NCI-H2107 (cell line): Measurements from ENCODE around the gene DOCK3.

Experiments
- DNase-seq: peaks from one replicate; lab custom pipeline; 2025; lab: John Stamatoyannopoulos, UW

The DOCK3 gene

DNA sequence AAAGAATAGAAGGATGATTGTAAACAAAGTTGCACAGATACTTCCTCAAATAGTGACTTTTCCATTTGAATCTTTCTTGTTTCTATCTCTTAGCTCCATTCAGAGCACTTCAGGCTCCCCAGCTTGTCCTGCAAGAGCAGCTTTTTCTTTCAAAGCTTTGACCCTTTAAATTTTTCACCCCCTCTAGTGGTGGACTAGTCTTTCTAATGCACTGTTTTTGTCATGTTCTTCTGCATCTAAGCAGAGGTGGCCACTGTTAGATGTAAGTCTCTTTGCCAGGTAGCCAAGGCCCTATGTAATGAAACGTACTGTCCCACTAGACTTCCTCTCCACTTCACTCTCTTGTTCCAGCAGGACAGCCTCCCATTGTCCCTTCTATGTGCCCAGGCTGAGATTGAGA lies 636.3 kb downstream of the DOCK3 start:
- no peak for DNase-seq

DNA sequence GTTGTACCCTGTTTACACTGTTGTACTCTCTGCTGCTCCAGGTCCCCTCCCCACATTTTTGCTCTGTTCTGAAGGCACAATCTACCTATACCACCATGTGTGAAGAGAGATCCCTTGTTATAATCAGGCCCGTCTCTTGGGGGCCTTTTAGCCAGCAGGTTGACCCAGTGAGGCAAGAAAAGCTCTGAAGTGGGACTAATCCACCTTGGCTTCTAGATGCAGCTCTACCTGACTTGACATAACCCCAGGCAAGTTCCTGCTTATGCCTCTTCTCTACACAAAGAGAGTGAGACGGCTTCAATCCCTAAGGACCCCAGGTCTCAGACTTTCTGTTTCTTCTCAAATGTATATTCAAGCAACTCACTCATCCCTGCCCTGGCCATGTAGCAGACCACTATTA lies 653.5 kb downstream of the DOCK3 start:
- DNase-seq = no peak

DNA sequence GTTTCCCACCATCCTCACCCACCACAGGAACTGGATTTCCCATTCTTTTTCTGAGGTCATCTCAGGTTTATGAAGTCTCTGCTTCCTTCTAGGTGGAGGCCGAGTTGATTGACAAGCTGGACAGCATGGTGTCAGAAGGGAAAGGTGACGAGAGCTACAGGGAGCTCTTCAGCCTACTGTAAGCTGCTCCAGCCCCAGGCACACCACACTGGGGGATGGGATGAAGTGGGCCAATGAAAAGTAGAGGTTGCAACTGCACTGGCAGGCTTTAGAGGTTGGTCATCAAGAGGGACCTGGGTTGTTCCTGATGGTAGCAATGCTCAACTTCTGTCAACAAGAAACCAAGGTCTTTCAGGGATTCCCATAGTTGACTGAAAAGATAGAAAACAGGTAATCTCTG lies 655.3 kb downstream of the DOCK3 start:
- no peak for DNase-seq

DNA sequence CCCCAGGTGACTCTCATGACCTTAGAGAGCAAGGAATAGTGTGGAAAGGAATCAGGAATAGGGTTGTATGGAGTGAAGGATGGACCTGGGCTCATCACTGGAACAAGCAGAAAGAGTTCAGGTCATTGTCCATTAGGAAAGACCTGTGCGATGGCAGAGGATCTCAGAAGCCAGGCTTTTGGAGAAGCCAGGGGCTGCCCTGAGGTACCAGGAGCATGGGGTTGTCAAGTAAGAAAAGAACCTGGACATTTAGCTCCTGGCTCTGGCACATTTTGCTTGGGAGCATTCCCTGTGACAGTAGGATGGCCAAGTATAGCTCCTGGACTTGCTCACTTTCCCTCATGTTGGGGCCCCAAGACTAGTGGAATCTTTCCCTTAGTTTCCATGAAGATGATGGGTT lies 657.4 kb downstream of the DOCK3 start:
- no peak for DNase-seq

DNA sequence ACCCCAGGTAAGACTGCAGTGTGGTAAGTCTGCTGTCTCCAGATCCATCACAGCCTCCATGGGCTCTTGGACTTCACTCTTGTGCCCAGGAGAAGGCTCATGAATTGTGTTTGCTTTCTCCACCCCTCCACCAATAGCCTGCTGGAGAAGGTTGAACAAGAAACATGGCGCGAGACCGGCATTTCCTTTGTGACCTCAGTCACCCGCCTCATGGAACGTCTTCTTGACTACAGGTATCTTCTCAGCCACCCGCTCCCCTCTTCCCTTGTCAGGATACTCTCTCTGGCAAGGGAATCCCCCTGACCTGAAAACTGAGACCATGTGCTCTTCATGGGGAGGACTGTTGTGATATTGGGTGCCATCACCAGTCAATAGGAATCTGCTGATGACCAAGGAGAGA lies 658.3 kb downstream of the DOCK3 start:
- no peak for DNase-seq

DNA sequence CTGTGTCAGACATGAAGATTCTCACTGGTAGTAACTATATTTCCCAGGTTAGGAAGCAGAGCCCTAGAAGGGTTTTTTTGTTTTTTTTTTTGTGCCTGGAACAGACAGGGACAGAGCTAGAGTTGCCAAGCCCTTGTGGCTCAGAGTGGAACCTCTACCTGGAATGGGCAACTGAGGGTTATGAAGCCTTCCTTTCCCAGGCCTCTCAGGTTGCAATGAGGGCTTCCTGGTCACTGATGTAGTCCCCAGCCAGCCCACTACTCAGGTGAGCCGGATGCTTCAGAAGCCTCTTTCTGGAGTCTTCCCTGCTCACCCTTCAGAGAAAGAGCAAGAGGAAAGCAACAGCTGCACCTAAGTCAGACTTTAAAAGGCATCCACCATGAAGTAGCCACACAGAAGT lies 661.5 kb downstream of the DOCK3 start:
- DNase-seq = no peak

DNA sequence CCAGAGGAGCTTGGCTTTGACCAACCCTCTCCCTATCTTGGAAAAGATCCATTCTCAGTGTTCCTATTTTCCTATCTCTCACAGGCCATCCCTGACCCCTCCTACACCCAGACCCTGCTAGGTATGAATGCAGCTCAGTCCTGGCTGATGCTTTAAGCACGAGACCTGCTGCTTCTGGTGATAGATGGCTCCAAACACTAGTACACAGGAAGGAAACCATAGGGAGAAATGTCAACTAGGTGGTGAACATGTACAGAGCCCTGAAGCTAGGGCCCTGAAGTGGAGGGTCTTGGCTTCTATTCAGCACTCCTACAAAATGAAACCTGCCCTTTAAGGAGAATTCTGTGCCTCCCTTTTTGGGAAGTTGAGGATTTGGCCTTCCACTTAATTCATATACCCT lies 662.9 kb downstream of the DOCK3 start:
- no peak for DNase-seq

DNA sequence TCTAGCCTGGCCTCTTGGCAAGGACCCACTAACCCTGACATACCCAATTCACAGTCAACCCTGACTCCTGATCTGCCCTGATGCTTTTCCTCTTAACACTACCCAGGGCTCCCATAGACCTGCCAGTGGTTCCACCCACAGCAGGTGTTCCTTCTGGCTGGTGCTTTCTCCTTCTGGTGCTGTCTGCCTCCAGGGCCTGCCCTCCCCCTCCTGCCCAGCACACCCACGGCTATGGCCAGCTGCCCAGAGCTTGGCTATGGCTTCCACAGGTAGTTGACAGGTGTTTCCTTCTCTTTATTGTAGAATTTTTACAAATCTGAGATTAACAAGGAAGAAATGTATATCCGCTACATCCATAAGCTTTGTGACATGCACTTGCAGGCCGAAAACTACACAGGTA lies 663.9 kb downstream of the DOCK3 start:
- no peak for DNase-seq

DNA sequence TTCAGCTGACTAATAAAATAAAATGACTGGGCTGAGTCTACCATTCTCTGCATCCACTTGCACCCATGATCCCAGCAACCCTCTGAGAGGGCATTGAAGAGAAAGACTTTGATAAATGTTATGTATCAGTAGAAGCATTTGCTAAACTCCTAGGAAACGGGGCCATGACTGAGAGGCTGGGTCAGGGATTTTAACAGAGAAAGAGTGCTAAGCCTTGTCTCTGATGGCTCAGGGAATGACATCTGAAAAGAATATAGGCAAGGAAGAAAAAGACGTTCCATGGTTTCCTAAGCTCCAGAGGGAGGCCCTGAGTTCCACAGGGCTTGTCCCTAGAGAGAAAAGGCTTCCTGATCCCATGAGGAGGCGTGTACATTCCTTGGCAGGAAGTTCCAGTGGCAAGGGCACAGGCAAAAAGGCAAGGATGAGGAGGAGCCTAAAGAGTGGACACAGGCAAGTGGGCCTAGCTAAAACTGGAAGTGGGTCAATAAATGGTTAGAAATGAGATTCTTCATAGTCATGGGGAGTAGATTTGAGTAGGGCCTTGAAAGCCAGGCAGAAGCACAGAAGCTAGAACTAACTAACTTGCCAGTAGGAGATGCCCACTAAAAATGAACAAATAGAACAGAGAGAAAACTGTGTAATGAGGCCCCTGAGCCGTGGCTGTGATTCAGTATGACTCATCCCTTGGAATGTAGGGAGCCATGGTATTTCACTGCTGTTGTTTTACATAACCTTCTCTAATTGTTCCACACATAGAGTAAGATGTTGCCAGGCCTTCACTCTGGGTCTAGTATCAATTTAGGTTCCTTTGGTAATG lies 665.5 kb downstream of the DOCK3 start:
- no peak for DNase-seq

DNA sequence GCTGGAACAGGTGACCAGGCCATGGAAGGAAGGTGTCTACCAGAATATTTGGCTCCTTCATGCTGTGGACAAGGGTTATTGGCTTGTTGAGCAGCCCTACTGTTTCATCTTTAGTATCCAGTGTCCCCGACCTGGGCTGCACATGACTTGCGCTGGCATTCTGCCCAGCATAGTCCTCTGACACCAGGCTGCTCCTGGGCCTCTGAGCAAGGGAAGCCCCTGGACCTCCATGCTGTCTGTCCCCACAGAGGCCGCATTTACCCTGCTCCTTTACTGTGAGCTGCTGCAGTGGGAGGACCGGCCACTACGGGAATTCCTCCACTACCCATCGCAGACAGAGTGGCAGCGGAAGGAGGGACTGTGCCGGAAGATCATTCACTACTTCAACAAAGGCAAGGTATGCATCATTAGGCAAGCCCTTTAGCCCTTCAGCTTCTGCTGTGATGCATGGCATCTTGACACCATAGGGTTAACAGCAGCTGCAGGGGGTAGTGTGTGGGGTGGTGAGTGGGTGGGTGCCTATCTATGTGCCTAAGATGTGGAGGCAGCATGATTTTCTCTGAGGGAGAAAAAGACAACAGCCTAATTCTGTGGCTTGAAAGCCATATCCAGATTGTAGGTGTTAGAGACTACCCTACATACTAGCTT lies 666.4 kb downstream of the DOCK3 start:
- no peak for DNase-seq

DNA sequence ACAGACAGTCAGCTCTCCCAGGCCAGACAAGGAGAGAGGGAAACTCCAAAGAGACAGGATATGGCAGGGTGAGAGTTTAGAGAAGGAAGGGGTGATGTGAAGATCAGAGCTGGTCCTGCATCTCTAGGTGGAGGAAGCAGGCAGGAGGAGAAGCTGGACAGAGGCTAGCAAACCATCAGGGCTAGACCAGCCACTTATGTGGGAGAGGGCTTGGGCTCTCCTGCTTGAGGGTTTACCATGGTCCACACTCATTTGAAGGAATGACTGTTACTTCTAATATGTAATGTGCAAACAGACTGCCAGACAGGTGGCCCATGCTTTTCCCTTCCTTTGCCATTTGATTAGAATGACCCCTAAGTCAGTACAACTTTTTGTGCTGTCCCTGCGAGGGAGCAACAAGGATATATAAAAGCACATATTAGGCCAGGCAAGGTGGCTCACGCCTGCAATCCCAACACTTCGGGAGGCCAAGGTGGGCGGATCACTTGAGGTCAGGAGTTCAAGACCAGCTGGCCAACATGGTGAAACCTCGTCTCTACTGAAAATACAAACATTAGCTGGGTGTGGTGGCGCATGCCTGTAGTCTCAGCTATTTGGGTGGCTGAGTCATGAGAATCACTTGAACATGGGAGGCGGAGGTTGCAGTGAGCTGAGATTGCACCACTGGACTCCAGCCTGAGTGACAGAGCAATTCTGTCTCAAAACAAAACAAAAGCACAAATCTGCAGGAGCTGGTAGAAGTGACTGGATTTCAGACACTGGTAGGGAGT lies 669.4 kb downstream of the DOCK3 start:
- DNase-seq = no peak

DNA sequence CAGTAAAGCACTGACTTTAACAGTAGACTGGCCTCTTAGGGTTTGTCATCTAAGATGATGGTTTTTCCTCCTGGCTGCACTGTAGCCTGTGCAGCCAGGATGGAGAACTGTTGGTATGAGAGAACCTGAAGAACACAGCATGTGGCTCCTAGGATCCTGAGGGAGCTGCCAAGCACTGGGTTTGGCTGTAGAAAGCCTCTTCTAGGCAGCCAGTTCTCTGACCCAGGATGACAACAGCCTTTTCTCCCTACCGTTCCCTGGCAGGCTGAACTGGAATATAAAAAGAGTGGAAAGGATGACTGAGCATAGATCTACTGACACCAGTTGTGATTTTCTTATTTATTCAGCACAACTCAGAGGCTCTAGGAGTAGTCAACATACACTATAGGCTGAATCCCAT lies 676.0 kb downstream of the DOCK3 start:
- no peak for DNase-seq

DNA sequence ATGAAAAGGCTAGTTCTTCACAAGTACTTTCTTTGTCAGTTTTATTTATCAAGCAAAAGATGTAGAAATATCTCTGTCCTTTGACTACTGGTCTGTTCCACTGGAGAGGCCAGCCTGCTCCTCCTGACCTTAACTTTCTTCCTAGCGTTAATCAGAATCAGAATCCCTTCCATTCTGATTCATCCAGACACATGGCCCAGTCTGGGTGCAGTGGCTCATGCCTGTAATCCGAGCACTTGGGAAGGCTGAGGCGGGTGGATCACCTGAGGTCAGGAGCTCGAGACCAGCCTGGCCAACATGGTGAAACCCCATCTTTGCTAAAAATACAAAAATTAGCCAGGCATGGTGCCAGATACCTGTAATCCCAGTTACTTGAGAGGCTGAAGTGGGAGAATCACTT lies 678.4 kb downstream of the DOCK3 start:
- DNase-seq = no peak

DNA sequence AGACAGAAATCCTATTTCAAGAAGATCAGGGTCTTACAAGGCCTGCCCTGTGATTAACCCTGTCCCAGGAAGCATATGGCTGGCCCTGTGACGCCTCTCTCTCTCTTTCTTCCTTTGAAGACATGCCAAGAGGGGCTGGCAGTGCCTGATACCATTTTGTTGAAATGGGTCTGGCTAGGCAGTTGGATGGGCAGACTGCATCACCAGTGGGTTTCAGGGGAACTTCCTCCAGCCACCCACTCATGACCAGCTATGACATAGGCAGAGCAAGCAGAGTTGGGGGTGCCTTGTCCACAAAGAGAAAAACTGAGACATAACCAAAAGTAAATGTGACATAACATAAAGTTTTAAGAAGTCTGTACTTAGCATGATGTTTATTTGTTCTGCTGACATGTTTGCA lies 679.0 kb downstream of the DOCK3 start:
- DNase-seq = no peak

DNA sequence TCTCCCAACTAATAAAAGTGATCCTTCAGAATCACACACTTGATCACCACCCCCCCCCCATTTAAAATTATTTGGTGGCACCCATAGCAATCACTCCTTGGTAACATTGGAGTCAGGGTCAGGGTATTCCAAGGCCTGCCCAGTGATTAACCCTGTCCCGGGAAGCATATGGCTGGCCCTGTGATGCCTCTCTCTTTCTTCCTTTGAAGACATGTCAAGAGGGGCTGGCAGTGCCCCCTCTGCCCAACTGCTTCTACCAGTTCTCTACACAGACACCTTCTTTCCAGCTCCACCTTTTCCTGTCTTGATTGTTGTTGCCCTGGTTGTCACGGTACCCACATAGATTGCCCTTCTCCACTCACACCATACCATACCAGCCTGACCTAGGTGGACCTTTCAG lies 679.4 kb downstream of the DOCK3 start:
- DNase-seq = no peak

DNA sequence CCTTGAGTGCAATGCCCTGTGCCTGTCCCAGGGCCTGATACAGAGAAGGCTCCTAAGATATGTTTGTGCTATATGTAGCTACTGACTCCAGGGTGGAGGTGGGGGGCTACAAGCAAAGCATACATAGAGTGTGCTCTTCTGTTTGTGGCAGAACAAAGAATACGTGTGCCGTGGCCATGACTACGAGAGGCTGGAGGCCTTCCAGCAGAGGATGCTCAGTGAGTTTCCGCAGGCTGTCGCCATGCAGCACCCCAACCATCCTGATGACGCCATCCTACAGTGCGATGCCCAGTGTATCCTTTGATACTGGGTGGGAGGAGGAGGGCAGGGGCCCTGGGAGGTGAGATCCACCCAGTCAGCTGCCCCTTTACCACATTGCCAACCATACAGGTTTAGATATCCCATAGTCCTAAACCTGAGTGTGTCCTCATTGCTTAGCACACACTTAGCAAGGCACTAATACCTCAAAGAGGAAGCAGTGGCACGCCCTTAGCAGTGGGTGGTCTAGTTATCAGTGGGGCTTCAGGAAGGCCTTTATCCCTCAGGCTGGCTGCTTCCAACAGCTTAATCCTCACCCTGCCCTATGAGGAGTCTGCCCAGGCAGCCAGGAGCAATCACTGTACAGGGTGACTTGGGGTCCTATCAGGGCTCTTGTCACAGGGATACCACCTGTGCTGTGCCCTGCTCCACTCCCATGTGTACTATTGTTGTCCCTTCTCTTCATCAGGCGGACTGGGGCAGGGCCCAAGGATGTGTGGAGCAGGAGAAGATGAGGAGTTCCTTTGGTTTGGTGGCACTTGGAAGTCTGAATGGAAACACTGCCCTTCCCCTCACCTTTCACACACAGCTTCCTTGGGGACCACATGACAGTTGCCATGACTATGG lies 680.2 kb downstream of the DOCK3 start:
- DNase-seq = no peak

DNA sequence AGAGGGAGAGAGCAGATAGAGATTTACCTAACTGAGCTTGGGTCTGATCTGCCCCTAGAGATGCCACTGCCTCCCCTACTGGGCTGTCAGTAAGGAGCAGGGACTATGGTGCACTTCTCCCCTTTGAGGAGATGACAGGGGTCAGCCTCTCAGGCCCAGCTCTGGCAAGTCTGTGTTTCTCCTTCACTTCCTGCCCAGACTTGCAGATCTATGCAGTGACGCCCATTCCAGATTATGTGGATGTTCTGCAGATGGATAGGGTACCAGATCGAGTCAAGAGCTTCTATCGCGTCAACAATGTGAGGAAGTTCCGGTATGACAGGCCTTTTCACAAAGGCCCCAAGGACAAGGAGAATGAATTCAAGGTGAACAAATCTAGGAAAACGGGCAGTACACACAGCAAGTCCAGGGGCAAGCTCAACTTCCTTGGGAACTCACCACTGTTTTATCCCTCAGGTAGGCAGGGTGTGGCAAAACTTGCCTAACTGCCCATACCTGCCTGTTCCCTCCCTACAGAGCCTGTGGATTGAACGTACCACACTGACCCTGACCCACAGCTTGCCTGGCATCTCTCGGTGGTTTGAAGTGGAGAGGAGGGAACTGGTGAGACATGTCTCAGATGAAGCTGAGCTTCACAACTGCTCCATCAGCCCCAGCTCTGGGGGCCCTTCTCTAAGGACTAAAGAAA lies 681.3 kb downstream of the DOCK3 start:
- no peak for DNase-seq

DNA sequence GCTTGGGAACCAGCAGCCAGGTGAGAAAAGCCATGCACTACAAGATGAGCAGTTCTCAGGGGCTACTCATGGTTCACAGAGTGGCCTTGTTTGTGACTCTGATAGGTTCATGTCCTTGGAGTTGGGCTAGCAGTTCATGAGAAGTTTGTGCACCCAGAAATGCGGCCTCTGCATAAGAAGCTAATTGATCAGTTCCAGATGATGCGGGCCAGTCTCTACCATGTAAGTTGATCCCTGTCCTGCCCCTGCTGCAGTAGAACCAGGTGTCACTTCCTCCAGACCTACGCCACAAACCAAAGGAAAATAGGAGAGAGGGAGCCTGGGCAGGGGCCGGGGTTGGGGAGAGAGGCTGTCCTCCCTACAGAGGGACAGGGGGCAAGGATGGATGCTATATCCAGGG lies 683.1 kb downstream of the DOCK3 start:
- DNase-seq = no peak

DNA sequence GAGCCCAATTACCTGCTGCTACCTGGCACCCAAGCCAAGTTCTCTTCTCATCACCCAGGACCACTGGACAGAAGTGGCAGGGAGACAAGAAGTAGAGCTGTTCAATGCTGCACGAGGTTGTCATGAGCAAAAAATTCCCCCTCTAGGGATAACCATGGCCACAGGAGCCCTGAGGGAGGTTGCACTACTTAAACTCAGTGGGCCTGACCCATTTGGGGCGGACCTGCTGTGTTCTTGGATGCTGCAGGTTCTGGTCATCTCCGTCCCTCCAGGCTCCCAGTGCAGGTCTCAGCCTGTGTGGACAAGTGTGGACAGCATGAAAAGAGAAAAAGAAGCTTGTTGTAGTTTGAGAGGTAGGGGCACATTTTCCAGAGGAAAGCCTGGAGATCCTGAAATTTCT lies 684.3 kb downstream of the DOCK3 start:
- no peak for DNase-seq

DNA sequence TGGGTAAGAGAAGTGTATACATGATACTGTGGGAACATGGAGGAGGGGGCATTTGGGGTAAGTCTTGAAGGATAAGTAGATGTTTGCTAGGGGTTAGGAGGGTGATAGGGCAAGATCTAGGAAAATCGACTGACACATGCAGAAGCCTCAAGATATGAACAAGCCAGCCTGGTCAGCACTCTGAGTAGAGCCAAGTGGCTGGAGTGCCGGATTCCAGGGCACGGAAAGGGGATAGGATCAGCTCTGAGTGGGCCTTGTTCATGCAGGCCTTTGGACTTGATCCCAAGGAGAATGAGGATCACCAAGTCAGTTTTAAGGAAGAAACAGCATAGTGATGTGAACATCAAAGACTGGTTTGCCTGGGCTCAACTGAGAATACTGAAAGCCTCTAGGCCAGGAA lies 686.1 kb downstream of the DOCK3 start:
- no peak for DNase-seq

DNA sequence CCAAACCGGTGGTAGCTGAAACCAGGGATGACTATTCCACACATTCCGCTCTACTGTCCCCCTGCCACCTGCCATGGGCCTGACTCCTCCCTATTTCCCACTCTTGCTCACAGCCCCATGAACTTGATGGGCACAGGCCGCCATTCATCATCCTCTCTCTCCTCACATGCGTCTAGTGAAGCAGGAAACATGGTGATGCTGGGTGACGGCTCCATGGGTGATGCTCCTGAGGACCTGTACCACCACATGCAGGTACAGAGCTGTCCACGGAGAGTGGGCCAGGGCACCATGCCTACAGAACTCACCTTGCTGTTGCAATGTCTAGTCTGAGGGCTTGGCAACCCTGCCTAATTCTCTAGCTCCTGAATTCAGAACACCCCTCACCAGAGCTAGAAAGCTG lies 687.0 kb downstream of the DOCK3 start:
- DNase-seq = no peak

DNA sequence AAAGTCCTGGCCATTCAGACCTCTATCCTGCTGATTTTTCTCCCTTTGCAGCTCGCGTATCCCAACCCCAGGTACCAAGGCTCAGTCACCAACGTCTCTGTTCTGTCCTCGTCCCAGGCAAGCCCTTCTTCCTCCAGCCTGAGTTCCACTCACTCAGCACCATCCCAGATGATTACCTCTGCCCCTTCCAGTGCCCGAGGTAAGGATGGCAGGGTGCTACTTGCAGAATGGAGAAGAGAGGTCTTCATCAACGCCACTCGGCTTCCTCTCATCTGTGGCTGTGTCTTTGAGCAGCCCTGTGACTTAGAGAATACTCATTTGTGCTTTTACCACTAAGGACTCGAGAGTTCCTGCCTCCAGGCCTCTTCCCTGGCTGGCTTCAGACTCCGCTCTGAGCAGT lies 687.7 kb downstream of the DOCK3 start:
- no peak for DNase-seq
